Left ventricle myocardium inferior (tissue), 1 donor: Measurements from ENCODE around the gene YBX2. TPM values are rescaled to one million over a fixed set of nuclear protein-coding genes. Genes with fewer than 3 reads are reported as not detected.

Source experiments
- DNase-seq: peaks from one replicate; pipeline ENCODE4 v3.0.0-alpha.2; 2020
- H3K27ac ChIP-seq: fragments of 200-600 bp; replicated peaks from 2 replicates; pipeline ENCODE4 v1.8.0; 2021
- H3K27me3 ChIP-seq: fragments of 200-600 bp; 2 replicates; pipeline ENCODE4 v1.8.0; 2021; ENCODE audit warnings: low read depth
- H3K36me3 ChIP-seq: fragments of 200-600 bp; 2 replicates; pipeline ENCODE4 v1.8.0; 2021
- H3K4me1 ChIP-seq: fragments of 200-600 bp; 2 replicates; pipeline ENCODE4 v1.8.0; 2021
- H3K4me3 ChIP-seq: fragments of 200-600 bp; 2 replicates; pipeline ENCODE4 v1.8.0; 2021; ENCODE audit warnings: mild to moderate bottlenecking, moderate library complexity
- H3K9me3 ChIP-seq: fragments of 200-600 bp; replicated peaks from 2 replicates; pipeline ENCODE4 v1.8.0; 2021
- CTCF ChIP-seq: fragments of 200-600 bp; IDR thresholded peaks from 2 replicates; pipeline ENCODE4 v1.8.0; 2021; ENCODE audit warnings: antibody characterized with exemption, mild to moderate bottlenecking, borderline replicate concordance
- intact Hi-C: fragments of 100-400 bp; cut with micrococcal nuclease; formaldehyde crosslinking; loops from one replicate; pipeline ENCODE4 v1.11.0; 2022
- total RNA-seq: library from RNA; stranded (reverse); fragmentation: NEBNext Ultra II Directional; extraction: Animal tissue kit (Norgen Biotek cat#: 25700); gene quantifications from one replicate; pipeline ENCODE4 v1.2.1, GENCODE V29; 2021
- donor health status: DM: no; HTN: yes; CAD: no; lungs with severe emphysema.

The YBX2 gene
- total RNA-seq, 1 donor from 2014 or later, result 0.77 TPM

GRCh38 chr17:7328840-7329373 is 34.5 kb upstream of the YBX2 start, which contains the start of gene NEURL4:
TSS of gene NEURL4 (minus strand) at chr17:7329335. CDS start at chr17:7329312, 23 bp downstream.
- peaks cover 27% of the 10 kb centered on the region for H3K36me3 ChIP-seq

GRCh38 chr17:7328009-7328408 is 33.6 kb upstream of the YBX2 start:
- peak overlapping the region; percentile 94 for H3K27ac ChIP-seq
- H3K4me1 ChIP-seq, result peaks cover 28% of the 10 kb centered on the region

More at GRCh38 chr17:7328840-7329373, 34.5 kb upstream of the YBX2 start, which contains the start of gene NEURL4:
- Histone ChIP-seq H3K4me3 (peak within 1 kb of the TSS; percentile 94), H3K27ac (peak within 1 kb of the TSS; percentile 94), H3K27me3 (peaks cover 6% of the 10 kb centered on the region), H3K9me3 (no peaks in the 10 kb centered on the region), H3K4me1 (peaks cover 28% of the 10 kb centered on the region)
- no peak for DNase-seq
- intact Hi-C loops, result no loop called here
- TF ChIP-seq CTCF, result no peak

GRCh38 chr17:7327501-7327900 is 33.1 kb upstream of the YBX2 start:
- peaks cover 28% of the 10 kb centered on the region for H3K4me1 ChIP-seq
- DNase-seq, result no peak
- H3K27ac ChIP-seq, result no peak overlapping the region
- H3K36me3 ChIP-seq, result peaks cover 41% of the 10 kb centered on the region
- no peaks in the 10 kb centered on the region for H3K27me3 ChIP-seq
- intact Hi-C loops, result no loop called here
- no peak overlapping the region for H3K4me3 ChIP-seq
- H3K9me3 ChIP-seq, result no peaks in the 10 kb centered on the region
- TF ChIP-seq CTCF, result no peak

More at GRCh38 chr17:7328009-7328408, 33.6 kb upstream of the YBX2 start:
- peaks cover 36% of the 10 kb centered on the region for H3K36me3 ChIP-seq
- no peaks in the 10 kb centered on the region for H3K27me3 ChIP-seq
- no peak for DNase-seq
- no peak for TF ChIP-seq CTCF
- no peaks in the 10 kb centered on the region for H3K9me3 ChIP-seq
- intact Hi-C loops, result no loop called here
- H3K4me3 ChIP-seq, result peak overlapping the region; percentile 94

- intact Hi-C loops, result no loop called here
- H3K27me3 ChIP-seq, result no peaks in the 10 kb centered on the region
- DNase-seq, result no peak
- TF ChIP-seq CTCF, result no peak
- H3K4me3 ChIP-seq, result no peak overlapping the region
- peaks cover 28% of the 10 kb centered on the region for H3K4me1 ChIP-seq
- peaks cover 46% of the 10 kb centered on the region for H3K36me3 ChIP-seq
- H3K9me3 ChIP-seq, result no peaks in the 10 kb centered on the region
- H3K27ac ChIP-seq, result no peak overlapping the region
These were observed 32.6 kb upstream of the YBX2 start for GRCh38 chr17:7327056-7327455.

GRCh38 chr17:7326186-7326585 is 31.7 kb upstream of the YBX2 start:
- H3K36me3 ChIP-seq, result peaks cover 55% of the 10 kb centered on the region
- no peaks in the 10 kb centered on the region for H3K9me3 ChIP-seq
- DNase-seq, result no peak
- no peak overlapping the region for H3K27ac ChIP-seq
- peaks cover 28% of the 10 kb centered on the region for H3K4me1 ChIP-seq
- H3K4me3 ChIP-seq, result no peak overlapping the region
- TF ChIP-seq CTCF, result no peak
- H3K27me3 ChIP-seq, result no peaks in the 10 kb centered on the region
- intact Hi-C loops, result no loop called here
